ENCODE measurements around the gene TNNI2. TPM values are rescaled to one million over a fixed set of nuclear protein-coding genes. Genes with fewer than 3 reads are reported as not detected.

The TNNI2 gene
- total RNA-seq, 4 donors from 2014 or later: 1.0 TPM; not detected in 3

GRCh38 chr11:1825039-1825740 is 13.6 kb upstream of the TNNI2 start:
- H3K4me1 ChIP-seq: peaks cover 0 to 13% (median 0%) of the 10 kb centered on the region in 3 donors
- H3K4me3 ChIP-seq: no peak overlapping the region
- H3K27ac ChIP-seq: no peak overlapping the region
- peaks cover 45% of the 10 kb centered on the region for H3K27me3 ChIP-seq
- whole genome bisulfite sequencing, 2 donors (ENCODE audit: low coverage in 1 of 2): no CpG with 5 or more reads among the region's 26 CpGs
- no peak for ATAC-seq
- H3K9me3 ChIP-seq: no peaks in the 10 kb centered on the region
- TF ChIP-seq POLR2A (IDR thresholded peaks at IDR 0.05) (no peak), CTCF (IDR thresholded peaks at IDR 0.05) (no peak), EP300 (IDR thresholded peaks at IDR 0.05) (no peak), POLR2AphosphoS5 (IDR thresholded peaks at IDR 0.05) (no peak)
- H3K36me3 ChIP-seq: no peaks in the 10 kb centered on the region

- no peak for ATAC-seq
- Histone ChIP-seq H3K9me3 (no peaks in the 10 kb centered on the region), H3K4me1 (peaks cover 0 to 13% (median 0%) of the 10 kb centered on the region in 3 donors), H3K36me3 (no peaks in the 10 kb centered on the region), H3K4me3 (no peak overlapping the region), H3K27me3 (peaks cover 53% of the 10 kb centered on the region), H3K27ac (no peak overlapping the region)
- TF ChIP-seq CTCF (IDR thresholded peaks at IDR 0.05): no peak
- TF ChIP-seq POLR2A (IDR thresholded peaks at IDR 0.05): no peak
- no peak for TF ChIP-seq POLR2AphosphoS5 (IDR thresholded peaks at IDR 0.05)
- no peak for TF ChIP-seq EP300 (IDR thresholded peaks at IDR 0.05)
- 100% methylated on average over 2 of the region's 33 CpGs; no CpG with 5 or more reads in 1 of the 2 donors for WGBS, 2 donors (ENCODE audit: low coverage in 1 of 2)
These were observed 12.9 kb upstream of the TNNI2 start for GRCh38 chr11:1825785-1826451.

DNA sequence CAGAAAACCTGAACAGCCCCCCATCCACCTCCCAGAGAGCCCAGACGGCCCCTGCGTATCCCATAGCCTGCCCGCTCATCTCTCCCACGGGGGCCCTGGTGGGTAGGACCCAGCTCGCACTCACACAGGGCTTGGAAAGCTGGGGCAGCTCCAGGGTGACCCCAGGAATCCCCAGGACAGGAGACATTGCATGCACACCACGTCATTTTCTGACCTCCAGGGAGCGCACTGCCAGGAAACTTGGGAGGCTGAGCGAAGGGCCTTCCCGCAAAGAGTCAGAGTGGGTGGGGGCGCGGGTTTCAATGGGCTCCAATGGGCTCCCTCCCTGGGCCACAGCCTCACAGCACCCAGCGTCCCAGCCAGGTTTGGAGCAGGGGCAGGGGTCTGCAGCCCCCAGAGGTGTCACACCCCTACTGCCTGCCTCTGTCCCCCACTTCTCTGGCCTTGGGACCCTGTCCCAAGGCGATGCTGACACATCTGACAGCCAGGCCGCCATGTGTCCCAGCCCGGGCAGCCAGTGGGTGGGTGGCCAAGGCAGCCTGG is 12.2 kb upstream of the TNNI2 start:
- no peak overlapping the region for H3K4me3 ChIP-seq
- WGBS, 2 donors (ENCODE audit: low coverage in 1 of 2): no CpG with 5 or more reads among the region's 15 CpGs

DNA sequence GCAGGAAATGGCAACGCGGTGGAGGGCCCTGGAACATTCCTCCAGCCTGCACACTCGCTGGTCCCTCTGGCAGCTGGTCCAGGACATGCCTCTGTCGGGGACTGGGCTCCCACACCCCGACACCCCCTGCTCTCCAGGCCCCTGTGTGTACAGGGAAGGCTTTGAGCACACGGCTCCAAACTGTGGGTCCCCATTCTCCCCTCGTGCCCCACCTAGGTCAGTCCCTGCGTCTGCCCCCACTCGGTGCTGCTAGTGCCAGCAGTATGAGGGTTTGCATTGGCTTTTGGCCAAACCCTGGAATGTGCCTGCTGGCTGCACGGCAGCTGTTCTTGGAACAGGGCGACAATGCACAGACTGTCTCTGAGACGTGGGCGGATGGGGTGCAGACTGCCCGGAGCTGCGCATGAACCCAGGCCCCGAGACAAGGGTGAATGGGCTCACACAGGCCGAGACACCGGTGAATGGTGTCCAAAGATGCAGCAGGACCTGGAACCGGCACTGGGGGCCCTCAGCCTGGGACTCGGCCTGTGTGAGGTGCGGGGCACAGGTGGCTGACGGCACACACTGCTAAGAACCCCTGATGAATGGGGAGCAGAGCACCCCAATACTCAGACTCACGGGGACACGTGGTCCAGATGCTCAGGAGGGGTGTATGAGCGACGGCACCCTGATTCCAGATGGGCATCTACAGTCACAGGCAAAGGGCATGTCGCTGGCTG is 11.5 kb upstream of the TNNI2 start:
- peaks cover 0 to 17% (median 1%) of the 10 kb centered on the region in 3 donors for H3K4me1 ChIP-seq
- H3K36me3 ChIP-seq: no peaks in the 10 kb centered on the region
- H3K27me3 ChIP-seq: peaks cover 66% of the 10 kb centered on the region
- 73 to 100% methylated on average over 3 to 4 of the region's 27 CpGs for WGBS, 2 donors (ENCODE audit: low coverage in 1 of 2)
- peak; percentile 19 for TF ChIP-seq POLR2AphosphoS5 (IDR thresholded peaks at IDR 0.05)
- no peak for TF ChIP-seq CTCF (IDR thresholded peaks at IDR 0.05)
- peak; percentile 32 for ATAC-seq
- no peak overlapping the region for H3K4me3 ChIP-seq
- no peaks in the 10 kb centered on the region for H3K9me3 ChIP-seq
- no peak overlapping the region for H3K27ac ChIP-seq

More for the DNA sequence above, 12.2 kb upstream of the TNNI2 start:
- Histone ChIP-seq H3K27ac (no peak overlapping the region), H3K4me1 (peaks cover 0 to 13% (median 0%) of the 10 kb centered on the region in 3 donors), H3K9me3 (no peaks in the 10 kb centered on the region), H3K27me3 (peaks cover 60% of the 10 kb centered on the region), H3K36me3 (no peaks in the 10 kb centered on the region)
- ATAC-seq: no peak
- TF ChIP-seq CTCF (IDR thresholded peaks at IDR 0.05) (no peak), EP300 (IDR thresholded peaks at IDR 0.05) (no peak)

Data from gastroesophageal sphincter (tissue), 4 donors.